Loucy (cell line): Measurements from ENCODE around the gene VAT1L.
"Not testable (repeated sequence)": the region's sequence is repeated elsewhere in the genome, so short reads cannot be mapped to it uniquely, and the experiment has no call there.

Experiments
- H2AFZ ChIP-seq: fragments of 200-600 bp; sonication (generic); 2 replicates; pipeline ENCODE4 v1.6.0; 2016; ENCODE audit warnings: antibody characterized with exemption, mild to moderate bottlenecking, low read length, moderate library complexity
- H3F3A ChIP-seq: fragments of 200-600 bp; 2 replicates; pipeline ENCODE4 v1.6.0; 2016; ENCODE audit warnings: antibody characterized with exemption, low read depth, mild to moderate bottlenecking
- H3K27me3 ChIP-seq: fragments of 200-600 bp; sonication (generic); 2 replicates; pipeline ENCODE4 v1.6.1; 2014; ENCODE audit warnings: low read length, mild to moderate bottlenecking; ENCODE audit not compliant: insufficient read depth, poor library complexity, severe bottlenecking
- H3K36me3 ChIP-seq: fragments of 200-600 bp; sonication (generic); 2 replicates; pipeline ENCODE4 v1.6.1; 2016; ENCODE audit warnings: low read length; ENCODE audit not compliant: insufficient read depth
- H3K4me1 ChIP-seq: fragments of 200-600 bp; sonication (generic); 2 replicates; pipeline ENCODE4 v1.5.1; 2014; ENCODE audit warnings: low read length, mild to moderate bottlenecking; ENCODE audit not compliant: insufficient read depth, poor library complexity, severe bottlenecking
- H3K4me2 ChIP-seq: fragments of 200-600 bp; sonication (generic); 2 replicates; pipeline ENCODE4 v1.6.0; 2014; ENCODE audit warnings: antibody characterized with exemption, low read length, low read depth, mild to moderate bottlenecking; ENCODE audit not compliant: poor library complexity, severe bottlenecking
- H3K4me3 ChIP-seq: fragments of 200-600 bp; sonication (generic); 2 replicates; pipeline ENCODE4 v1.5.1; 2014; ENCODE audit warnings: low read length, mild to moderate bottlenecking, mixed read lengths; ENCODE audit not compliant: poor library complexity, severe bottlenecking
- H3K79me2 ChIP-seq: fragments of 200-600 bp; sonication (generic); 2 replicates; pipeline ENCODE4 v1.6.1; 2014; ENCODE audit warnings: low read length; ENCODE audit not compliant: insufficient read depth
- H3K9ac ChIP-seq: fragments of 200-600 bp; sonication (generic); 2 replicates; pipeline ENCODE4 v1.6.0; 2014; ENCODE audit warnings: mild to moderate bottlenecking, low read depth, low read length, moderate library complexity; ENCODE audit not compliant: poor library complexity, severe bottlenecking
- H3K9me2 ChIP-seq: fragments of 200-600 bp; sonication (generic); replicated peaks from 2 replicates; pipeline ENCODE4 v1.6.1; 2016; ENCODE audit warnings: low read depth, low read length, mixed read lengths
- H3K9me3 ChIP-seq: fragments of 200-600 bp; sonication (generic); 2 replicates; pipeline ENCODE4 v1.6.1; 2014; ENCODE audit warnings: mild to moderate bottlenecking, antibody characterized with exemption, low read length, low read depth; ENCODE audit not compliant: insufficient read depth
- H4K20me1 ChIP-seq: fragments of 200-600 bp; sonication (generic); 2 replicates; pipeline ENCODE4 v1.6.0; 2014; ENCODE audit warnings: antibody characterized with exemption, low read length, mild to moderate bottlenecking; ENCODE audit not compliant: insufficient read depth, poor library complexity, severe bottlenecking
- CTCF ChIP-seq: fragments of 200-600 bp; sonication (generic); conservative IDR thresholded peaks from 2 replicates; pipeline ENCODE4 v1.5.1; 2014; ENCODE audit warnings: mild to moderate bottlenecking, antibody characterized with exemption, low read length
- EZH2phosphoT487 ChIP-seq: fragments of 200-600 bp; IDR thresholded peaks from 2 replicates; pipeline ENCODE4 v1.6.1; 2018; ENCODE audit warnings: antibody characterized with exemption, mild to moderate bottlenecking, moderate library complexity, borderline replicate concordance

The VAT1L gene

DNA sequence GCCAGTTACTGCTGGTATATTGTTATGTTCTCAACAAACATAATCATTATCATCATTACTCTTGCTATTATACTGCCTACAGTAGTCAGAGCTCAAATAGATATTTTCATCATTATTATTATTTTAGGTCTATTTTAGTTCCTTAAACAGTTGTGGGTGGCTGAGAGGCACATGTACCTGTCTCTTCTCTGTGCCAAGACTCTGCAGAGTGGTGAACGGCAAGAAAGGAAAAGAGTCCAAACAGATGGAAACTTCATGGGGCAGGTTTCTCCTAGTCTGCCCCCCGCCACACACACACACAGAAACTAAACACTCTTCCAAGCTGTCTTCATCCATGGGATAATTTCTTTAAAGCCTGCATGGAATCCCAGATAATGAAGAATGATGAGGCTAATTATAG lies 156.3 kb downstream of the VAT1L start:
- Histone ChIP-seq H3K9ac (no peak overlapping the region), H4K20me1 (no peaks in the 10 kb centered on the region), H2AFZ (no peak overlapping the region), H3K9me3 (no peaks in the 10 kb centered on the region), H3K36me3 (no peaks in the 10 kb centered on the region), H3F3A (no peaks in the 10 kb centered on the region), H3K27me3 (no peaks in the 10 kb centered on the region), H3K4me1 (no peaks in the 10 kb centered on the region), H3K4me3 (no peak overlapping the region), H3K79me2 (no peaks in the 10 kb centered on the region), H3K4me2 (no peak overlapping the region), H3K9me2 (no peaks in the 10 kb centered on the region)
- no peak for TF ChIP-seq CTCF
- TF ChIP-seq EZH2phosphoT487, result no peak

DNA sequence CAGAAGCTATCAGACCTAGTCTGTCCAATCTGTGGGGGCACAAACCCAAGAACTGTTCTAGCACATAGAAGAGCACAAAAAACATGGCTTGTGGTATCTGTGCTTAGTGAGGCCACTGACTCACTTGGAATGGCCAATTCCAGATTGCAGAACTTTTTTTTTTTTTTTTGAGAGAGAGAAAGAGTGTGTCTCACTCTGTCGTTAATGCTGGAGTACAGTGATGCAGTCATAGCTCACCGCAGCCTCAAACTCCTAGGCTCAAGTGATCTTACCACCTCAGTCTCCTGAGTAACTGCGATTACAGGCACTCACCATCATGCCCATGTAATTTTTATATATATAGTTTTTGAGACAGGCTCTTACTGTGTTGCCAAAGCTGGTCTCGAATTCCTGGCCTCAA lies 156.8 kb downstream of the VAT1L start:
- H3K27me3 ChIP-seq, result no peaks in the 10 kb centered on the region
- no peaks in the 10 kb centered on the region for H4K20me1 ChIP-seq
- H3K9me2 ChIP-seq, result no peaks in the 10 kb centered on the region
- no peak for TF ChIP-seq CTCF
- no peak for TF ChIP-seq EZH2phosphoT487
- H3K36me3 ChIP-seq, result no peaks in the 10 kb centered on the region
- H3F3A ChIP-seq, result no peaks in the 10 kb centered on the region
- no peak overlapping the region for H3K9ac ChIP-seq
- H3K79me2 ChIP-seq, result no peaks in the 10 kb centered on the region
- H3K4me2 ChIP-seq, result no peak overlapping the region
- H2AFZ ChIP-seq, result no peak overlapping the region
- no peak overlapping the region for H3K4me3 ChIP-seq
- no peaks in the 10 kb centered on the region for H3K4me1 ChIP-seq
- no peaks in the 10 kb centered on the region for H3K9me3 ChIP-seq

DNA sequence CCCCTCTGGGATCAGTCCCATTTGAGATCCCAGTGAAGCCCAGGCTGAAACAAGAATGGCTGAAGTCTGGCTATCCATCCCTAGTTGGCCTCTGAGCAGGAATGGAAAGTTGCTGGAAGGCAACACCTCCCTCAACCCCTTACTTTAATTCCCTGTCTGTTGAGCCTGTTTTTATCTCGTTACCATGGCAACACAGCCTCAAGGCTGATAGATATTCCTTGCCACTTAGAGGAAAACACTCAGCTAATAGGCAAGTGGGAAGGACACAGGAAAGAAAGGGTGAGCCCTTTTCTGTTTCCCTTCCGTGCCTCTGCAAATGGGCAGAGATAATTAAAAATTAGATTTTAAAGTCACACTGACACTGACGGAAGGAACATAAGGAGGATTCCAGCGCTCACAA lies 158.5 kb downstream of the VAT1L start:
- Histone ChIP-seq H3K4me3 (no peak overlapping the region), H3K9ac (no peak overlapping the region), H3K36me3 (no peaks in the 10 kb centered on the region), H3F3A (no peaks in the 10 kb centered on the region), H3K27me3 (no peaks in the 10 kb centered on the region), H4K20me1 (no peaks in the 10 kb centered on the region), H2AFZ (no peak overlapping the region), H3K9me3 (no peaks in the 10 kb centered on the region), H3K4me1 (no peaks in the 10 kb centered on the region), H3K9me2 (no peaks in the 10 kb centered on the region), H3K4me2 (no peak overlapping the region), H3K79me2 (no peaks in the 10 kb centered on the region)
- no peak for TF ChIP-seq EZH2phosphoT487
- no peak for TF ChIP-seq CTCF

GRCh38 chr16:77947590-77947989 lies 159.2 kb downstream of the VAT1L start:
- H3K4me2 ChIP-seq, H3K79me2 ChIP-seq, H3K9me2 ChIP-seq, H3K27me3 ChIP-seq, H4K20me1 ChIP-seq, H3K9me3 ChIP-seq, H3K36me3 ChIP-seq, H3K4me3 ChIP-seq, H3K4me1 ChIP-seq, H3F3A ChIP-seq, H3K9ac ChIP-seq, H2AFZ ChIP-seq: not testable (repeated sequence)
